22Rv1 (cell line): ENCODE results near the gene CFTR.

Experiments used
- H3K27ac ChIP-seq: fragments of 450-650 bp; 2 replicates; pipeline ENCODE4 v1.5.1; 2017
- CTCF ChIP-seq: fragments of 450-650 bp; IDR thresholded peaks from 2 replicates; pipeline ENCODE4 v1.5.1; 2017; ENCODE audit warnings: mild to moderate bottlenecking
- ZFX ChIP-seq: fragments of 450-650 bp; IDR thresholded peaks from 2 replicates; pipeline ENCODE4 v1.6.1; 2017; ENCODE audit warnings: antibody characterized with exemption, borderline replicate concordance

The CFTR gene

GRCh38 chr7:117562759-117563158, 82.9 kb downstream of the CFTR start:
- no peak for TF ChIP-seq ZFX
- H3K27ac ChIP-seq, result no peak overlapping the region

- no peak overlapping the region for H3K27ac ChIP-seq
- TF ChIP-seq ZFX (no peak), CTCF (no peak)
Measured at GRCh38 chr7:117564080-117564479, 84.3 kb downstream of the CFTR start.

- no peak overlapping the region for H3K27ac ChIP-seq
- TF ChIP-seq CTCF, result no peak
- TF ChIP-seq ZFX, result no peak
Measured at GRCh38 chr7:117564627-117565026, 84.8 kb downstream of the CFTR start.

DNA sequence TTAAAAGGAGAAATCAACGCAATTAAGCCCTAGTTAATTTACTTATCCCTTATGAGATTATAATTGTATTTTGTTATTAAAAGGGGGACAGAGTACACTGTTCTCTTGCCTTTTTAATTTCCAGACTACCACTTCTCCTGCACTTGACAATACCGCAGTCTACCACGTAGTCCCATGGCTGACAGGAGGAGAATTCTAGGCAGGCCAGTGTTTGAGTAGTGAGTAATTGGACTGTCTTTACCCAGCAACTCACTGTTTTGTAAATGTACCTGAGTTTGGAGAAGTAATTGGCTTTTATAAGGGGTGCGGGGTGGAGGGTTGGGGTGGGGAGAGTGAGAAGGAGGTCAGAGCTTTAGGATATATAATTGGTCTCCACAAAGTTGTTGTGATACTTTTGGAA, 85.4 kb downstream of the CFTR start:
- TF ChIP-seq CTCF (no peak), ZFX (no peak)
- no peak overlapping the region for H3K27ac ChIP-seq

GRCh38 chr7:117567781-117568180, 88.0 kb downstream of the CFTR start:
- no peak for TF ChIP-seq ZFX
- no peak for TF ChIP-seq CTCF
- no peak overlapping the region for H3K27ac ChIP-seq

GRCh38 chr7:117572856-117573620, 93.2 kb downstream of the CFTR start:
- no peak overlapping the region for H3K27ac ChIP-seq
- TF ChIP-seq ZFX (no peak), CTCF (no peak)

- TF ChIP-seq CTCF, result no peak
- no peak for TF ChIP-seq ZFX
- no peak overlapping the region for H3K27ac ChIP-seq
Measured at GRCh38 chr7:117581424-117581823, 101.6 kb downstream of the CFTR start.

DNA sequence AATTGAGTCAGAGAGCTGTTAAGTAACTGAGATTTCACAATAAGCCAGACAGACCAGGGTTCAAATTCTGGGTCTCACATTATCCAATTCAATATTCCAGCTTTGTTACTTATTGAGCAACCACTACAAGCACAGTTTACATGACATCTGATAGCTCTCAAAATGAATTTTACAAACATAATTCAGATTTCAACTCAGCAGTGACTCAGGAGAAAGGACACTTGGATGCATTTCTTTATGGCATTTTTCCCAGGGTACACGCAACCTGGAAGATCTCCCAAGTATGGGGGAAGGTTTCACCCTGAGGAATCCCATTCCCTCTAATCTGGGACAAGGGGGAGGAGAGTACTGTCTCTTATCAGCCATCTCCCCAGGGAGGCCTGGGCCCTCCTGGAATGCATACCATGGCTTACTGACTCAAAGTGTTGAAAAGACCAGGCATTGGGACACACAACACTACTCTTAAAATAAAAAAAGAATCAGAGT, 102.4 kb downstream of the CFTR start:
- no peak for TF ChIP-seq ZFX
- H3K27ac ChIP-seq, result no peak overlapping the region
